Ovary (tissue), 3 donors: ENCODE results near the gene PPM1H.

ENCODE experiments used
- POLR2A ChIP-seq: fragments of 450-650 bp; IDR thresholded peaks from one replicate; pipeline ENCODE4 v1.6.1; 2017; ENCODE audit warnings: antibody characterized with exemption, mild to moderate bottlenecking, moderate library complexity
- TF ChIP-seq, protein P1 (sequence below), 3 donors: fragments of 450-650 bp in 2 of 3; fragments of 200-600 bp in 1 of 3; IDR thresholded peaks; one replicate each; pipeline versions ENCODE4 v1.5.1 to v1.8.0; 2016 to 2022; ENCODE audit warnings: antibody characterized with exemption in 3 of 3, mild to moderate bottlenecking in 1 of 3
- donor health status: DM: no; HTN: no; CAD: no.

DNA sequence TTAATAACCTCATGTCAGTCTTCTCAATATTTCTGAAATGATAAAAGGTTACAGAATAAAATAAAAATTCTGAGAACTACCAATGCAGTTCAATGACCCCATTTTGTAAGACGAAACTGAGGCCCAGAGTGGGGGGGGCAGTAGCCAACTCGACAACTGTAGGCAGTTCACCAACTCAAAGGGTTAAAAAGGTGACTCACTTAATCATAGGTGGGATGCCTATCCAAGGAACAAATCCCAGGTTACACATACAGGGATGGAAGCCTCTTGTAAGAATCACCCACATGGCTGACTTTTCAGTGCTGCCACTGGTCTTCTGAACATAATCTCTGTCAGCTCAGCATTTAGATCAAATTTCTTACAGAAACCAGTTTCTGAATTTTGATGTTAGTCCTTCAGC, 10.9 kb downstream of the PPM1H start:
- TF ChIP-seq, protein P1, sequence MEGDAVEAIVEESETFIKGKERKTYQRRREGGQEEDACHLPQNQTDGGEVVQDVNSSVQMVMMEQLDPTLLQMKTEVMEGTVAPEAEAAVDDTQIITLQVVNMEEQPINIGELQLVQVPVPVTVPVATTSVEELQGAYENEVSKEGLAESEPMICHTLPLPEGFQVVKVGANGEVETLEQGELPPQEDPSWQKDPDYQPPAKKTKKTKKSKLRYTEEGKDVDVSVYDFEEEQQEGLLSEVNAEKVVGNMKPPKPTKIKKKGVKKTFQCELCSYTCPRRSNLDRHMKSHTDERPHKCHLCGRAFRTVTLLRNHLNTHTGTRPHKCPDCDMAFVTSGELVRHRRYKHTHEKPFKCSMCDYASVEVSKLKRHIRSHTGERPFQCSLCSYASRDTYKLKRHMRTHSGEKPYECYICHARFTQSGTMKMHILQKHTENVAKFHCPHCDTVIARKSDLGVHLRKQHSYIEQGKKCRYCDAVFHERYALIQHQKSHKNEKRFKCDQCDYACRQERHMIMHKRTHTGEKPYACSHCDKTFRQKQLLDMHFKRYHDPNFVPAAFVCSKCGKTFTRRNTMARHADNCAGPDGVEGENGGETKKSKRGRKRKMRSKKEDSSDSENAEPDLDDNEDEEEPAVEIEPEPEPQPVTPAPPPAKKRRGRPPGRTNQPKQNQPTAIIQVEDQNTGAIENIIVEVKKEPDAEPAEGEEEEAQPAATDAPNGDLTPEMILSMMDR (IDR thresholded peaks at IDR 0.05), result no peak
- no peak for TF ChIP-seq POLR2A
